Measurements from ENCODE around the gene LRPAP1. TPM values are rescaled to one million over a fixed set of nuclear protein-coding genes. Genes with fewer than 3 reads are reported as not detected.
"Not testable (repeated sequence)": the region's sequence is repeated elsewhere in the genome, so short reads cannot be mapped to it uniquely, and the experiment has no call there.

The LRPAP1 gene
- 10 to 100 TPM; 69.0 to 69.1 TPM for total RNA-seq

- peaks cover 4% of the 10 kb centered on the region for H3K36me3 Mint-ChIP-seq (ENCODE audit: low read depth)
- peak within 1 kb of the TSS; percentile 98 for H3K27ac Mint-ChIP-seq
- H3K4me3 Mint-ChIP-seq = peak within 1 kb of the TSS; percentile 99
- no peaks in the 10 kb centered on the region for H3K9me3 Mint-ChIP-seq
- H3K27me3 Mint-ChIP-seq = peaks cover 1% of the 10 kb centered on the region
- H3K4me1 Mint-ChIP-seq = peaks cover 32% of the 10 kb centered on the region
- DNase-seq = peak; percentile 85
- ChIA-PET CTCF (no interaction called here), POLR2A (no interaction called here)
These were observed at the start of gene LRPAP1 for GRCh38 chr4:3531879-3532750. Gene LRPAP1, minus strand, starts transcription at chr4:3532422. Its CDS starts 10 bp downstream, at chr4:3532412.

- H3K36me3 Mint-ChIP-seq (ENCODE audit: low read depth); CTCF ChIA-PET; POLR2A ChIA-PET; H3K4me1 Mint-ChIP-seq; DNase-seq; H3K27me3 Mint-ChIP-seq; H3K9me3 Mint-ChIP-seq; H3K27ac Mint-ChIP-seq; H3K4me3 Mint-ChIP-seq: not testable (repeated sequence)
These were observed 49.3 kb upstream of the LRPAP1 start for GRCh38 chr4:3581334-3582090.

GRCh38 chr4:3580859-3581258, 48.6 kb upstream of the LRPAP1 start:
- H3K9me3 Mint-ChIP-seq; H3K4me1 Mint-ChIP-seq; POLR2A ChIA-PET; DNase-seq; H3K4me3 Mint-ChIP-seq; H3K27me3 Mint-ChIP-seq; CTCF ChIA-PET; H3K36me3 Mint-ChIP-seq (ENCODE audit: low read depth); H3K27ac Mint-ChIP-seq: not testable (repeated sequence)

GRCh38 chr4:3578527-3579144, 46.4 kb upstream of the LRPAP1 start:
- DNase-seq; H3K27me3 Mint-ChIP-seq; H3K36me3 Mint-ChIP-seq (ENCODE audit: low read depth); H3K9me3 Mint-ChIP-seq; POLR2A ChIA-PET; CTCF ChIA-PET; H3K4me1 Mint-ChIP-seq; H3K27ac Mint-ChIP-seq; H3K4me3 Mint-ChIP-seq: not testable (repeated sequence)

- DNase-seq; H3K27me3 Mint-ChIP-seq; H3K4me3 Mint-ChIP-seq; H3K27ac Mint-ChIP-seq; POLR2A ChIA-PET; H3K4me1 Mint-ChIP-seq; CTCF ChIA-PET; H3K9me3 Mint-ChIP-seq; H3K36me3 Mint-ChIP-seq (ENCODE audit: low read depth): not testable (repeated sequence)
These were observed 45.8 kb upstream of the LRPAP1 start for GRCh38 chr4:3578052-3578451.

- H3K4me1 Mint-ChIP-seq; H3K9me3 Mint-ChIP-seq; H3K36me3 Mint-ChIP-seq (ENCODE audit: low read depth); DNase-seq; H3K27ac Mint-ChIP-seq; H3K4me3 Mint-ChIP-seq; POLR2A ChIA-PET; CTCF ChIA-PET; H3K27me3 Mint-ChIP-seq: not testable (repeated sequence)
These were observed 45.1 kb upstream of the LRPAP1 start for GRCh38 chr4:3577208-3577892.

- POLR2A ChIA-PET; CTCF ChIA-PET; H3K9me3 Mint-ChIP-seq; H3K36me3 Mint-ChIP-seq (ENCODE audit: low read depth); H3K27me3 Mint-ChIP-seq; H3K4me1 Mint-ChIP-seq; DNase-seq; H3K4me3 Mint-ChIP-seq; H3K27ac Mint-ChIP-seq: not testable (repeated sequence)
These were observed 44.4 kb upstream of the LRPAP1 start for GRCh38 chr4:3576533-3577207.

GRCh38 chr4:3575426-3576369, 43.5 kb upstream of the LRPAP1 start:
- POLR2A ChIA-PET; H3K4me3 Mint-ChIP-seq; H3K27ac Mint-ChIP-seq; H3K4me1 Mint-ChIP-seq; CTCF ChIA-PET; H3K9me3 Mint-ChIP-seq; H3K27me3 Mint-ChIP-seq; H3K36me3 Mint-ChIP-seq (ENCODE audit: low read depth); DNase-seq: not testable (repeated sequence)

GRCh38 chr4:3574865-3575264, 42.6 kb upstream of the LRPAP1 start:
- POLR2A ChIA-PET; H3K4me1 Mint-ChIP-seq; DNase-seq; H3K9me3 Mint-ChIP-seq; CTCF ChIA-PET; H3K36me3 Mint-ChIP-seq (ENCODE audit: low read depth); H3K27ac Mint-ChIP-seq; H3K4me3 Mint-ChIP-seq; H3K27me3 Mint-ChIP-seq: not testable (repeated sequence)

- H3K27me3 Mint-ChIP-seq; H3K36me3 Mint-ChIP-seq (ENCODE audit: low read depth); H3K27ac Mint-ChIP-seq; H3K4me3 Mint-ChIP-seq; H3K4me1 Mint-ChIP-seq; CTCF ChIA-PET; DNase-seq; H3K9me3 Mint-ChIP-seq; POLR2A ChIA-PET: not testable (repeated sequence)
These were observed 42.1 kb upstream of the LRPAP1 start for GRCh38 chr4:3574346-3574745.

GRCh38 chr4:3573131-3573530, 40.9 kb upstream of the LRPAP1 start:
- H3K36me3 Mint-ChIP-seq (ENCODE audit: low read depth) = no peaks in the 10 kb centered on the region
- POLR2A ChIA-PET = no interaction called here
- no peaks in the 10 kb centered on the region for H3K9me3 Mint-ChIP-seq
- H3K27me3 Mint-ChIP-seq = no peaks in the 10 kb centered on the region
- no peak overlapping the region for H3K4me3 Mint-ChIP-seq
- no peaks in the 10 kb centered on the region for H3K4me1 Mint-ChIP-seq
- CTCF ChIA-PET = no interaction called here
- H3K27ac Mint-ChIP-seq = no peak overlapping the region
- no peak for DNase-seq

GRCh38 chr4:3572363-3572762, 40.1 kb upstream of the LRPAP1 start:
- H3K9me3 Mint-ChIP-seq = no peaks in the 10 kb centered on the region
- ChIA-PET POLR2A (no interaction called here), CTCF (no interaction called here)
- H3K4me3 Mint-ChIP-seq = no peak overlapping the region
- H3K36me3 Mint-ChIP-seq (ENCODE audit: low read depth) = no peaks in the 10 kb centered on the region
- H3K4me1 Mint-ChIP-seq = no peaks in the 10 kb centered on the region
- no peaks in the 10 kb centered on the region for H3K27me3 Mint-ChIP-seq
- peak overlapping the region; percentile 44 for H3K27ac Mint-ChIP-seq
- no peak for DNase-seq

All from activated CD4-positive, alpha-beta T cell treated with anti-CD3 and anti-CD28 coated beads, Interleukin-2, amount 10 ng/mL, durations not matched to agents 7 days and 5 days (primary cell).